Fibroblast of peridontal ligament (primary cell): ENCODE results near the gene MRGPRE.
A peak's percentile ranks its signal among the peaks of the same experiment; 100 is the strongest.
"Not testable (repeated sequence)": the region's sequence is repeated elsewhere in the genome, so short reads cannot be mapped to it uniquely, and the experiment has no call there.

Source experiments
- DNase-seq: peaks from one replicate; pipeline ENCODE4 v3.0.0-alpha.2; 2010; ENCODE audit errors: extremely low read depth

MRGPRE gene, protein sequence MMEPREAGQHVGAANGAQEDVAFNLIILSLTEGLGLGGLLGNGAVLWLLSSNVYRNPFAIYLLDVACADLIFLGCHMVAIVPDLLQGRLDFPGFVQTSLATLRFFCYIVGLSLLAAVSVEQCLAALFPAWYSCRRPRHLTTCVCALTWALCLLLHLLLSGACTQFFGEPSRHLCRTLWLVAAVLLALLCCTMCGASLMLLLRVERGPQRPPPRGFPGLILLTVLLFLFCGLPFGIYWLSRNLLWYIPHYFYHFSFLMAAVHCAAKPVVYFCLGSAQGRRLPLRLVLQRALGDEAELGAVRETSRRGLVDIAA

DNA sequence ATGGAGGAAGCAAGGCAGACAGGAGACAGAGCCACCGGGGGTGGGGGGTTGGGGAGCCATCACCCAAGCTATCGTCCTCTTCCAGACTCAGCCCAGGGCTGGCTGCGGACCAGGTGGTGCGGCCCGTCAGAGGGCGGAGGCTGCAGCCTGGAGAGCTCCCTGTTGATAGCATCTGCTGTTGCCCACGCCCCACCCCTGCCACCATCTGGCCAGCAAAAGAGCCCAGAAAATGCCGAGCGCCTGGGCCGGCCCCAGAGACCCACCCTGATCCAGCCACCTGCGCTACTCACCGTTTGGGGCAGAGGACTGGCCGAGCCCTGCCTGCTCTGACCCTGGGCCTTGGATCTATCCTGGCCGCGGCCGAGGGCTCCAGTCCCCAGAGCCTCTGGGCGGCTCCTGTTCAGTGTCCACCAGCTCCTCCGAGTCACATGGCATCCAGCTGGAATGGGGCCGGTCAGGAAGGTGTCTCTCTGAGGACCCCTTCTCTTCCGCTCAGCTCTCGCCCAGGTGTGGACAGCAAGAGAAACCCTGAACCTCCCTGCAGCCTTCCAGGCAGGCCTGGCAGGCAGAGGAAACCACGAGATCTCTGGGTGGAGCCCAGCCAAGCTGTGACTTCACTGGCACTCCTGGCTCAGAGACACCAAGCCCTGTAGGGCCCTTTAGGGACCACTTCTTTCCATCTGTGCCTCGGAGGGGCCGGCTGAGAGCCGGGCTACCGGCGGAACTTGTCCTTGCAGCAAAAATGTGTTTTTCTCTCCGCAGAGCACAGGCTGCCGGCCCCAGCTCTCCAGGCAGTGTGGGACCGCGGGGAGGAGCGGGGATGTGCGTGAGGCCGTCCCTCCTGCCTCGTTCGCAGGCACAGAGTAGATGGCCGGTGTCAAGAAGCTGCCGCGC lies at the start of gene MRGPRE:
TSS of gene MRGPRE (minus strand) at position 567 of the 894 bp plus-strand sequence. CDS start 3,618 bp downstream, outside the sequence.
- peak; percentile 5 for DNase-seq

- DNase-seq: not testable (repeated sequence)
These were observed 48.9 kb upstream of the MRGPRE start for GRCh38 chr11:3281146-3281545.

- DNase-seq: not testable (repeated sequence)
These were observed 48.4 kb upstream of the MRGPRE start for GRCh38 chr11:3280662-3281061.

DNA sequence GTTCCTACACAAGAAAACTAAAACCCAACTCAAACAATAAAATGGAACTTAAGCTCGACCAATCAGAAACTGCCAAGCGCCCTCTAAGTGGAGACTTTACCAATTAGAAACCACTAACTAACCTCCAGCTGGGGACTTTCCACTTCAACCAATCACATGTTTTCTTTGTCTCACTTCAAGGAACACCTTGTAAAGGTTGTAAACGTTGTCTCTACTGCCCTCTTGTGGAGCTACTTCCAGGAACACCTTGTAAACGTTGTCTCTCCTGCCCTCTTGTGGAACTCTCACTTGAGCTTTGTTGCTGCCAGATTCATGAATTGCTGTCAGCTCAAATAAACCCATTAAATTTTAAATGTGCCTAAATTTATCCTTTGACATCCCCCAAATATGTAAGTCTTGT lies 46.7 kb upstream of the MRGPRE start:
- not testable (repeated sequence) for DNase-seq

- DNase-seq: not testable (repeated sequence)
These were observed 41.4 kb upstream of the MRGPRE start for GRCh38 chr11:3273629-3274028.

DNA sequence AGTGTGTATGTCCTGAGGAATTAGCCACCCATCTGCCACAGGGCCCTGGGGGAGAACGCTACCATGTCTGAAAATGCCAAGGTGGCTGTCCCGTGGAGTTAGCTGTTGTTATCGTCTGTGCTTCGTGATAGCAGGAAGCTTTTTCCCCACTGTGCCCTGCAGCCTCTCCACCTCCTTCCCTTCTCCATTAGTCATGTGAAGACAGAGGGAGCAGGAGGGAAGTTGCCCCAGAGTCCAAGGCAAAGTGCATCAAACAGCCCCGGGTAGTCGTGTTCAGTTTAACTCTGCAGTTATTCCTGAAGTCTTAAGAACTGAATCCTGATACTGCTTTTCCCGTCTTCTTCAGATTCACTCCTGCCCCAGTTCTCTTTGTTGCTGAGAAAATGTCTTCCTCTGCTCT lies 30.3 kb upstream of the MRGPRE start:
- not testable (repeated sequence) for DNase-seq

GRCh38 chr11:3261831-3262230 lies 29.6 kb upstream of the MRGPRE start:
- not testable (repeated sequence) for DNase-seq

- DNase-seq: not testable (repeated sequence)
These were observed 25.3 kb upstream of the MRGPRE start for GRCh38 chr11:3257509-3257908.

DNA sequence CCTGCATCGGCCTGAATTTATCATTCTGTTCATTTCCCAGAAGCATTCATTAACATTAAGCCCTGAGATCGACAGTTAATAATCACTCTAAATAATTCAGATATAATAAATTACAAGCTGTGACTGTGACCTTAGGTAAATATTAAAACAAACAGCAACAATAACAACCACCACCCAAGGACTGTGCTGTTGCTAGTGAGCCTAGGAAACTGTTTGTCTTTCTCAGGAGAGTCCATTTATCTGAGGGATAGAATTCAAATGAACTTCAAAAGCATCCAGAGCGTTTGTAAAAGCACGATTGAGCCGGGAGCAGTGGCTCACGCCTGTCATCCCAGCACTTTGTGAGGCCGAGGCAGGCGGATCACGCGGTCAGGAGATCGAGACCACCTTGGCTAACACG lies 23.0 kb upstream of the MRGPRE start:
- not testable (repeated sequence) for DNase-seq

DNA sequence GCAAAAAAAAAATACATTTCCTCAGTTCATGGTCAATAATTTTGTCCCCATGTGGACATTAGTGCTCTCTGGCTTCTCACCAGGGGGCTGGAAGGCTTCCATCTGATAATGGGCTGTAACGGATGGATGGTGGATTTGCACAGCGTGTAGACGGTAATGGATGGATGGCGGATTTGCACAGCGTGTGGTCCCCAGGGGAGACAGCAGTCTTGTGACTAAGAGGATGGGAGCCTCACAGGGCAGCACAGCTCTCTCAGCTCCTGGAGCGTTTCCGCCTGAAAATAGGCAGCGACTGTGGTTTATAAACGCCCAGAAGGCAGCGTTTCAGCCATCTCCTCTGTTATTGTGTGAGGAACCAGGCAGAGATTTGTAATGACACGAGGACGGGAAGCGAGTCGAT lies 22.6 kb upstream of the MRGPRE start:
- not testable (repeated sequence) for DNase-seq

GRCh38 chr11:3245071-3245470 lies 12.9 kb upstream of the MRGPRE start:
- no peak for DNase-seq

DNA sequence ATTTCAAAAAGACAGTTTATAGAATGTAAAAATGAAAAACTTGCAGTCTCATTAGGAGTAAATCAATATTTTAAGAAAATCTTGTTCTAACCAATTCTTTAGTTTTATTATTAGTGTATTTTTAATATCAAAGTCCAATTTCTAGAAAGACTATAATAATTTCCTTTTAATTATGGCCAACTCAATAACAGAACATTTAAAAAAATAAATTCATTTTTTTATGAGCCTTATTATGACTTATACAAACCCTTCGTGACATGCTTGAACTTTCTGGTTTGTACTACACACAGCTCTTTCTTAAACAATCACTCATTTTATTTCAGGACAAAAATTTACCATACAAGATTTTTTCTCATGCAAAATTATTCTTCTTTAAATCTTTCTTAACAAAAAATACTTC lies 11.7 kb upstream of the MRGPRE start:
- DNase-seq: no peak

GRCh38 chr11:3237119-3237518 lies 4.9 kb upstream of the MRGPRE start:
- no peak for DNase-seq

DNA sequence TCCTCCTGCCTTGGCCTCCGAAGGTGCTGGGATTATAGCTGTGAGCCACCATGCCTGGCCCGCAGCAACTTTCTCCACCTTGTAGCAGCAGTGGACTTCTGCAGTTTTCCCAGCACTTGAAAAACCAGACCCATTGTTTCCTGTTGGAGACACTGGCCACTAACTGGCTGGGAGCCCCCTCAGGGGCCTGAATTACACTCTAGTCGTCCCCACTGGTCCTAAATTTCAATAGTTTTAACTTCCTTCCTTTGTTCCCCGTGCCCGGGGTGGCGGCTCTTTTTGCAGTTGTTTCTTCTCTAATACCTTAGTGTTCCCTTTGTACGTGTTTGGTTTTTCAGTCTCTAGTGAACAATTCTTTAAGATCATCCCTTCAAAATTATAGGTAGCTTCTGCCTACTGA lies 2.6 kb upstream of the MRGPRE start:
- no peak for DNase-seq

GRCh38 chr11:3232956-3233355 lies 739 bp upstream of the MRGPRE start:
- DNase-seq: no peak

GRCh38 chr11:3231550-3231850 lies 717 bp downstream of the MRGPRE start:
- no peak for DNase-seq

- no peak for DNase-seq
These were observed 1.3 kb downstream of the MRGPRE start for GRCh38 chr11:3230636-3231549.

DNA sequence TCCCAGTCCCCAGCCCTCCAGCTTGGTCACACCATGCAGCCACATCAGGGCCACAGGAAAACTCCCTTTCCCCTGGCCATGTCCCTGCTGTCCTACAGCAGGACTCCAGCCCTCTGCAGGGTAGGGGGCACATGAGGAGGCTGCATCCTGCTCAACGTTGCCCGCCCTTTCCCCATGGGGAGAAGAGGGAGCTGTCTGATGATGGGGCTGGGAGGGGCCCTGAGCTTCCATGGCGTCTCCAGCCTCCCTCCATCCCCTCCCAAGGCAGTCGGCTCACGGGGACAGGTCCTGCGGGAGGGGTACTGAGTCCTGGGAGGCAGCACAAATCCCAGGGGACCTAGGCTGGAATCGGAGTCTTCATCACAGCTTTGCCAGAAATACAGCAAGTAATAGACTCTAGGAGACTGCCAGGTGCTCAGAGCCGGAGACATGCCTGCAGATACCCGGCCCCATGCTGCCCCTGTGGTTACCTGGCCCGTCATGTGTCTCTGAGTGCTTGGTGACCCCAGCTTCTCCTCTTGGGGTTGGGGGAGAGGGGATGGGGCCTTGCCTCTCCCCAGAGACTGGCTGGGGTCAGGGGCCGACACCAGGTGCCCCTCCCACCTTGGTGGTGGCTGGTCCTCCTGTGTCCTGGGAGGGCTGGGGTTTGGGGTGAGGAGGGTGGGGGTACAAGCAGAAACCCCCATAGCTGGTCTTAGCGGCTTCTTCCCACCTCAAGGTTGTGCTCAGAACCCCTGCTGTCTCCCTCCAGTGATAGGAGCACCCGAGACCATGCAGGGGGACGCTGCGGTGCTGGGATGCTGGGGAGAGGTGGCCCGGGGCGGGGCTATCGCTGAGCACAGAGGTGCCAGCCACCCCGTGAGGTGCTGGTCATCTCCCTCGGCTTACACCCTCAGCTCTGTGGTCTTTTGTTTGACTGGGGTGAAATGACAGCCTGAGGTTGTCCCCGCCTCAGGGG lies 2.3 kb downstream of the MRGPRE start:
- no peak for DNase-seq

GRCh38 chr11:3228445-3228829 lies 3.8 kb downstream of the MRGPRE start:
- DNase-seq: no peak

DNA sequence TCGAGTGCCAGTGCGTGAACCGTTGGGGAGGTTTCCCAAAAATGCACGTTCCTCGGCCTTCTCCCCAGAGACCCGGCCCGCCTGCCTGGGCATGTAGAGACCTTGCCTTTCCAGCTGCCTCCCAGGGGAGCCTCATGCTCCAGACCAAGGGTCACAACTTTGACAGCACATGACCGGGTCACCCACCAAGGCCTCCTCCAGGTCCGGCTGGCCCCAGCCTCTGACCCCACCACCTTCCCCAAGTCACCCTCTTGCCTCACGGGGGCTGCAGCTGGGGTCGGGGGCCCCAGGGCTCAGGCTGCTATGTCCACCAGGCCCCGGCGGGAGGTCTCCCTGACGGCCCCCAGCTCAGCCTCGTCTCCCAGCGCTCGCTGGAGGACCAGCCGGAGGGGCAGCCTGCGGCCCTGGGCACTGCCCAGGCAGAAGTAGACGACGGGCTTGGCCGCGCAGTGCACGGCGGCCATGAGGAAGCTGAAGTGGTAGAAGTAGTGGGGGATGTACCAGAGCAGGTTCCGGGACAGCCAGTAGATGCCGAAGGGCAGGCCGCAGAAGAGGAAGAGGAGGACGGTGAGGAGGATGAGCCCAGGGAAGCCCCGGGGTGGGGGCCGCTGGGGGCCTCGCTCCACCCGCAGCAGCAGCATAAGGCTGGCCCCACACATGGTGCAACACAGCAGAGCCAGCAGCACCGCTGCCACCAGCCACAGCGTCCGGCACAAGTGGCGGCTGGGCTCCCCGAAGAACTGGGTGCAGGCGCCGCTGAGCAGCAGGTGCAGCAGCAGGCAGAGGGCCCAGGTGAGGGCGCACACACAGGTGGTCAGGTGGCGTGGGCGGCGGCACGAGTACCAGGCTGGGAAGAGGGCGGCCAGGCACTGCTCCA lies 4.4 kb downstream of the MRGPRE start:
- DNase-seq: no peak
